Measurements from ENCODE around the gene SH3PXD2A.

DNA sequence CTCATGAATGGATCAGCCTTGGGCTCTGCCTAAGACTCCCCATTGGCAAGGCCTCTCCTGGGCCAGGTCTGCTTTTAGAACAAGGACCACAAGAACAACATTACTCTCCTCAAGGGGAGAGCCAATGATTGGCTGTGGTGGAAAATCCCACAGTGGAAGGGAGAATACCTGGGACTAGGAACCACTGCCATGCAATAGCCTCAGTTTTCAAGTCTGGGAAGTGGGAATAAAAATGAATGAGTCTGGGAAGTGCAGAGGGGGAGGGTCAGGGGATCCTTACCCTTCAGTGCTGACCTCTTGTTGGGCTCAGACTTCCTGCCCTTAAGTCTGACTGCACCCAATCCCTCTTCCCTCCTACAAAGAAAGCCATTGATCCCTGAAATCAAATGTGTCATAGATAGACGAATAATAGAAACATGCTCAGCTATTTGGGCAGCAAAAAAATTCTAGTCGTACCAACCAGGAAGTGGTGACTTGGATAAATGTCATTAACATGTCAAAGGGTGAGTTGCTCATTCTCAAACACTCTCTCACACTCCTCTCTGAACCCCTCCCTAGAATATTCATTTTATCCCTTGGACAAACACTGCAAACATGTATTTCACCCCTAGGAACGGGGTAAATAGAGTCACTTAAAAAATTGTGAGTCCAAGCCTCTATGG is 123.6 kb downstream of the SH3PXD2A start:
- TF ChIP-seq, protein P1, sequence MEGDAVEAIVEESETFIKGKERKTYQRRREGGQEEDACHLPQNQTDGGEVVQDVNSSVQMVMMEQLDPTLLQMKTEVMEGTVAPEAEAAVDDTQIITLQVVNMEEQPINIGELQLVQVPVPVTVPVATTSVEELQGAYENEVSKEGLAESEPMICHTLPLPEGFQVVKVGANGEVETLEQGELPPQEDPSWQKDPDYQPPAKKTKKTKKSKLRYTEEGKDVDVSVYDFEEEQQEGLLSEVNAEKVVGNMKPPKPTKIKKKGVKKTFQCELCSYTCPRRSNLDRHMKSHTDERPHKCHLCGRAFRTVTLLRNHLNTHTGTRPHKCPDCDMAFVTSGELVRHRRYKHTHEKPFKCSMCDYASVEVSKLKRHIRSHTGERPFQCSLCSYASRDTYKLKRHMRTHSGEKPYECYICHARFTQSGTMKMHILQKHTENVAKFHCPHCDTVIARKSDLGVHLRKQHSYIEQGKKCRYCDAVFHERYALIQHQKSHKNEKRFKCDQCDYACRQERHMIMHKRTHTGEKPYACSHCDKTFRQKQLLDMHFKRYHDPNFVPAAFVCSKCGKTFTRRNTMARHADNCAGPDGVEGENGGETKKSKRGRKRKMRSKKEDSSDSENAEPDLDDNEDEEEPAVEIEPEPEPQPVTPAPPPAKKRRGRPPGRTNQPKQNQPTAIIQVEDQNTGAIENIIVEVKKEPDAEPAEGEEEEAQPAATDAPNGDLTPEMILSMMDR (IDR thresholded peaks at IDR 0.05): no peak
- no peak for TF ChIP-seq POLR2A (IDR thresholded peaks at IDR 0.05)

All from adrenal gland (tissue), 5 donors.